Activated CD4-positive, alpha-beta T cell treated with anti-CD3 and anti-CD28 coated beads, Interleukin-2, amount 10 ng/mL, durations not matched to agents 24 days and 14 days (primary cell): ENCODE results near the gene ADSS1. TPM values are rescaled to one million over a fixed set of nuclear protein-coding genes. Genes with fewer than 3 reads are reported as not detected.

ENCODE experiments used
- DNase-seq: peaks from one replicate; pipeline ENCODE4 v3.0.0; 2022
- H3K27ac Mint-ChIP-seq: one replicate; pipeline ENCODE4 v1.8.0; 2022; ENCODE audit warnings: mild to moderate bottlenecking, mixed read lengths
- H3K27me3 Mint-ChIP-seq: one replicate; pipeline ENCODE4 v1.8.0; 2022; ENCODE audit warnings: mixed read lengths
- H3K36me3 Mint-ChIP-seq: one replicate; pipeline ENCODE4 v1.8.0; 2022; ENCODE audit warnings: low read depth, mild to moderate bottlenecking, mixed read lengths
- H3K4me1 Mint-ChIP-seq: one replicate; pipeline ENCODE4 v1.8.0; 2021; ENCODE audit warnings: mixed read lengths
- H3K4me3 Mint-ChIP-seq: one replicate; pipeline ENCODE4 v1.8.0; 2022; ENCODE audit warnings: mild to moderate bottlenecking, moderate library complexity, mixed read lengths
- H3K9me3 Mint-ChIP-seq: one replicate; pipeline ENCODE4 v1.8.0; 2021; ENCODE audit warnings: mixed read lengths
- intact Hi-C: fragments of 100-400 bp; cut with micrococcal nuclease; formaldehyde crosslinking; loops from one replicate; pipeline ENCODE4 v1.15.1; 2023
- total RNA-seq: library from RNA; stranded (reverse); gene quantifications from 2 replicates; pipeline ENCODE4 v1.2.3, GENCODE V29; 2022

The ADSS1 gene
- total RNA-seq, 1 donor from 2014 or later: 0.96 TPM

DNA sequence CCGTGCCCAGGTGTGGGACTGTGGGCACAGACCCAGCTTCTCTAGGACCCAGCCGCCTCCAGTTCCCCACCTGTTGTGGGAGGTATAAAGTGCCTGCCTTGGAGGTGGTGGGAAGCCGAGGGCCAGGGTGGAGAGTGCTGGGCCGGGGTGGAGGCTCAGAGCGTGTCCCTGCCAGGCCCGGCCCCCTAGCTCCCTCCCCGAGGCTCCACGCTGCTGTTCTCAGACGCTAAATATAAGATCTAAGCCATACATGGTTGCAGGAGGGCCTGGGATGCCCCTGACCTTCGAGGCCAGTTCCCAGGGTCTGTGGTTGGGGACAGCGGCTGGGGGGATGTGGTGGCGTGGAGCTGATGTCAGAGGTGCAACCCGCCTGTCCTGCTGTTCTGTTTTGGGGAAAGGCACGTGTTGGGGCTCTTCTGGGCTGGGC is 23.8 kb upstream of the ADSS1 start:
- Mint-ChIP-seq H3K4me3 (no peak overlapping the region), H3K4me1 (peaks cover 15% of the 10 kb centered on the region), H3K36me3 (peaks cover 14% of the 10 kb centered on the region), H3K27ac (no peak overlapping the region), H3K27me3 (no peaks in the 10 kb centered on the region), H3K9me3 (no peaks in the 10 kb centered on the region)
- intact Hi-C loops: no loop called here
- no peak for DNase-seq

- peaks cover 14% of the 10 kb centered on the region for H3K36me3 Mint-ChIP-seq
- H3K4me3 Mint-ChIP-seq: no peak overlapping the region
- H3K9me3 Mint-ChIP-seq: no peaks in the 10 kb centered on the region
- DNase-seq: no peak
- no peaks in the 10 kb centered on the region for H3K27me3 Mint-ChIP-seq
- H3K27ac Mint-ChIP-seq: no peak overlapping the region
- peaks cover 11% of the 10 kb centered on the region for H3K4me1 Mint-ChIP-seq
- intact Hi-C loops: no loop called here
Observed at GRCh38 chr14:104700747-104701217, 23.2 kb upstream of the ADSS1 start.

- H3K36me3 Mint-ChIP-seq: peaks cover 12% of the 10 kb centered on the region
- H3K4me3 Mint-ChIP-seq: no peak overlapping the region
- no peaks in the 10 kb centered on the region for H3K27me3 Mint-ChIP-seq
- DNase-seq: no peak
- intact Hi-C loops: no loop called here
- peaks cover 4% of the 10 kb centered on the region for H3K4me1 Mint-ChIP-seq
- no peaks in the 10 kb centered on the region for H3K9me3 Mint-ChIP-seq
- H3K27ac Mint-ChIP-seq: no peak overlapping the region
Observed at GRCh38 chr14:104701383-104702076, 22.5 kb upstream of the ADSS1 start.

GRCh38 chr14:104702106-104702505 is 21.9 kb upstream of the ADSS1 start:
- Mint-ChIP-seq H3K4me1 (peaks cover 4% of the 10 kb centered on the region), H3K9me3 (no peaks in the 10 kb centered on the region), H3K27ac (no peak overlapping the region), H3K27me3 (no peaks in the 10 kb centered on the region), H3K4me3 (no peak overlapping the region), H3K36me3 (peaks cover 12% of the 10 kb centered on the region)
- intact Hi-C loops: no loop called here
- DNase-seq: no peak

- H3K4me3 Mint-ChIP-seq: no peak overlapping the region
- H3K9me3 Mint-ChIP-seq: no peaks in the 10 kb centered on the region
- H3K27me3 Mint-ChIP-seq: no peaks in the 10 kb centered on the region
- DNase-seq: no peak
- intact Hi-C loops: no loop called here
- no peak overlapping the region for H3K27ac Mint-ChIP-seq
- H3K4me1 Mint-ChIP-seq: peaks cover 2% of the 10 kb centered on the region
- H3K36me3 Mint-ChIP-seq: peaks cover 12% of the 10 kb centered on the region
Observed at GRCh38 chr14:104702673-104703072, 21.4 kb upstream of the ADSS1 start.

DNA sequence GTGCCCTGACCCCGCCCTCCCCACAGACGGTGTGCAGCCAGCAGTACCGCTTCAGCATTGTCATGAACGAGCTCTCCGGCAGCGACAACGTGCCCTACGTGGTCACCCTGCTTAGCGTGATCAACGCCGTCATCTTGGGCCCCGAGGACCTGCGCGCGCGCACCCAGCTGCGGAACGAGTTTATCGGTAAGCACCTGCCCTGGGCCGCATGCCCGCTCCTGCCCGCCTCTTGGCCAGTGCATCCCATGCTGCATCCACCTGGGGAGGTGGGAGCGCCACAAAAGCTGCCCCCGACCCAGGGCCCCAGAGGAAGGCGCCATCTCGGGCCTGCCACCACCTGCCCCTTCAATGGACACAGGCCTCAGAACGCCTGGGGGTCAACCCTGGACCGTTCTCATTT is 20.8 kb upstream of the ADSS1 start:
- Mint-ChIP-seq H3K9me3 (no peaks in the 10 kb centered on the region), H3K4me1 (no peaks in the 10 kb centered on the region), H3K27ac (no peak overlapping the region), H3K27me3 (no peaks in the 10 kb centered on the region), H3K36me3 (peaks cover 12% of the 10 kb centered on the region), H3K4me3 (no peak overlapping the region)
- intact Hi-C loops: no loop called here
- DNase-seq: no peak

- H3K9me3 Mint-ChIP-seq: no peaks in the 10 kb centered on the region
- DNase-seq: no peak
- no peak overlapping the region for H3K4me3 Mint-ChIP-seq
- H3K27me3 Mint-ChIP-seq: no peaks in the 10 kb centered on the region
- H3K27ac Mint-ChIP-seq: no peak overlapping the region
- peaks cover 15% of the 10 kb centered on the region for H3K36me3 Mint-ChIP-seq
- H3K4me1 Mint-ChIP-seq: peaks cover 2% of the 10 kb centered on the region
- intact Hi-C loops: no loop called here
Observed at GRCh38 chr14:104704252-104704651, 19.8 kb upstream of the ADSS1 start.

DNA sequence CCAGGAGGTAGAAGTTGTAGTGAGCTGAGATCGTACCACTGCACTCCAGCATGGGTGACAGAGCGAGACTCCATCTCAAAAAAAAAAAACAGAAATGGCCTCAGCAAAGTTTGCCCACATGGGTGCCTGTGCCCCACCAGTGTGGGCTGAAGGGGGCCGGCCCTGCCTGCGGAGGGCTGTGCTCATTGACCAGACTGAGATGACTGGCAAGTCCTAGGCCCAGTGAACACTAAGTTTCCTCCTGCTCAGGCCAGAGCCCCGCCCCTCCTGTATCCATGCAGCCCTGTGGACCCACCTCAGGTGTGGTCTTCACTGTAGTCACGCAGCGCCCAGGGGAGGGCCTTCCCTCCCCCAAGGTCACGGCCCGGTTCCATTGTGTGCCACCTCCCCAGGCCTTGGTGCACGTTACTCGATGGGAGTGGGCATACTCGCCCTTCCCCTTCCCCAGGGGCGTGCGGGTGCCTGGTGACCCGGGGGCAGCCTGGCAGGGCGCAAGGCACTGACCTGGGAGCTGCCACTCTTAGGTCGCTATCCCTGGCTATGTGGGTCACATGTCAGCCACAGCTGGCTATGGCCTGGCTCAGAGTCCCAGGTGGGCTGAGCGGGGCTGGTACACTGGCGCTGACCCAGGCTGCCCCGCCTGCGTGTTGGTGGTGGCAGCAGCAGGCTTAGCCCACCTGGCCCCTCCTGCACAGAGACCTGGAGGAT is 18.5 kb upstream of the ADSS1 start:
- no peak for DNase-seq
- Mint-ChIP-seq H3K4me3 (no peak overlapping the region), H3K4me1 (peaks cover 2% of the 10 kb centered on the region), H3K27me3 (no peaks in the 10 kb centered on the region), H3K27ac (no peak overlapping the region), H3K36me3 (peaks cover 18% of the 10 kb centered on the region), H3K9me3 (no peaks in the 10 kb centered on the region)
- intact Hi-C loops: no loop called here

DNA sequence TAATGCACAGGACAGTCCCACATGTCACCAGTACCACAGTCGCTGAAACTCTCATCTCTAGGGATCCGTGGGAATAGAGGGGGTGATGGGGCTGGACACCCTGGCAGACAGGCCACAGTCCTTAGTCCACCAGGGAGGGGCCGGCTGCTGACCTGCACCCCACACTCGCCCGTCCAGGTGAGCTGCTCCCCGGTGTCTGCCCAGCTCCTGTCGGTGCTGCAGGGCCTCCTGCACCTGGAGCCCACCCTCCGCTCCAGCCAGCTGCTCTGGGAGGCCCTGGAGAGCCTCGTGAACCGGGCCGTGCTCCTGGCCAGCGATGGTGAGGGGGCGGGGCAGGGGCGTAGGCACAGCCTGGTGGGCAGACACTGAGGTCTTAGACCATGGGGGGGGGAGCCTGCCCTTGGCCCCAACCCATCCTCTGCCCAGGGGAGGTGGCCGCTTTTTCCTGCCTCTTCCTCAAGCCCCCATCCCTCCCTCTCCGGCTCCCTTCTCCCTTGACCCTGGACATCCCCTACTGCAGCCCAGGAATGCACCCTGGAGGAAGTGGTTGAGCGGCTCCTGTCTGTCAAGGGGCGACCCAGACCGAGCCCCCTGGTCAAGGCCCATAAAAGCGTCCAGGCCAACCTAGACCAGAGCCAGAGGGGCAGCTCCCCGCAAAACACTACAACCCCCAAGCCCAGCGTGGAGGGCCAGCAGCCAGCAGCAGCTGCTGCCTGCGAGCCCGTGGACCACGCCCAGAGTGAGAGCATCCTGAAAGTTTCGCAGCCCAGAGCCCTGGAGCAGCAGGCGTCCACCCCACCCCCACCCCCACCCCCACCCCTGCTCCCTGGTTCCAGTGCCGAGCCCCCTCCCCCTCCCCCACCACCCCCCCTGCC is 17.1 kb upstream of the ADSS1 start:
- peaks cover 17% of the 10 kb centered on the region for H3K36me3 Mint-ChIP-seq
- peaks cover 2% of the 10 kb centered on the region for H3K4me1 Mint-ChIP-seq
- no peak for DNase-seq
- no peaks in the 10 kb centered on the region for H3K9me3 Mint-ChIP-seq
- no peak overlapping the region for H3K27ac Mint-ChIP-seq
- intact Hi-C loops: no loop called here
- no peaks in the 10 kb centered on the region for H3K27me3 Mint-ChIP-seq
- H3K4me3 Mint-ChIP-seq: no peak overlapping the region

GRCh38 chr14:104707608-104708595 is 16.1 kb upstream of the ADSS1 start:
- no peak for DNase-seq
- intact Hi-C loops: loop anchor here (1.0 kb wide), 2 partner anchors 43 to 58 kb away; no protein-coding TSS in a partner anchor
- Mint-ChIP-seq H3K36me3 (peaks cover 15% of the 10 kb centered on the region), H3K4me3 (no peak overlapping the region), H3K27me3 (no peaks in the 10 kb centered on the region), H3K9me3 (no peaks in the 10 kb centered on the region), H3K27ac (no peak overlapping the region), H3K4me1 (peaks cover 2% of the 10 kb centered on the region)

DNA sequence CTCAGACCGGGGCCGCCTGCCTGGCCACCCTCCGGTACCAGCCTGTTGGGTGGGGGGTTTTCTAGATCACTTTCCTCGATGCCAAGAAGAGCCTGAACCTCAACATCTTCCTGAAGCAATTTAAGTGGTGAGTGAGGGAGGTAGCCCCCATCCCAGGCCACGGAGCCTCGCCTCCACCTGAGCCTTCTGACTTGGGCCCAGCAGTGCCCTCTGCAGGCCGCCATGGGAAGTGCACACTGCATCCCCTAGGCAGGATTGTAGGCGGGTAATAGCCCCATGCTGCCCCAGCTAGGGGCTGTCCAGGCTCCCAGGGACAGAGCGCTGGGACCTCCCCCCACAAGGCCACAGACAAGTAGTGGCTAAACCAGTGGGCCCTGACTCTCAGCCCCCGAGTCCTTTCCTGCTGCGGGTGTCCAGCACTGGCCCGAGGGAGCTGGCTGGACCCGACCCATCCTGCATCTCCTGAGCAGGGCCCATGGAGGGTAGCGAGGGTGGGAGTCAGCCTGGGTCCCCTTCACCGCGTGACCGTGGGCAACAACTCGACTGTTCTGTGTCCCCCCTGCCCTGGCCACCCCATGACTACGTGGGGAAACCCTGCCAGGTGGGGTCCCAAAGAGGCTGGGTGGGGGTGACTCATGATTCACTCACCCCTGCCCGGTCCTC is 15.3 kb upstream of the ADSS1 start:
- Mint-ChIP-seq H3K4me3 (no peak overlapping the region), H3K36me3 (peaks cover 19% of the 10 kb centered on the region), H3K9me3 (no peaks in the 10 kb centered on the region), H3K27ac (peak overlapping the region; percentile 48), H3K27me3 (no peaks in the 10 kb centered on the region), H3K4me1 (peaks cover 2% of the 10 kb centered on the region)
- DNase-seq: peak; percentile 93
- intact Hi-C loops: loop anchor here (1.0 kb wide), 2 partner anchors 43 to 58 kb away; no protein-coding TSS in a partner anchor

DNA sequence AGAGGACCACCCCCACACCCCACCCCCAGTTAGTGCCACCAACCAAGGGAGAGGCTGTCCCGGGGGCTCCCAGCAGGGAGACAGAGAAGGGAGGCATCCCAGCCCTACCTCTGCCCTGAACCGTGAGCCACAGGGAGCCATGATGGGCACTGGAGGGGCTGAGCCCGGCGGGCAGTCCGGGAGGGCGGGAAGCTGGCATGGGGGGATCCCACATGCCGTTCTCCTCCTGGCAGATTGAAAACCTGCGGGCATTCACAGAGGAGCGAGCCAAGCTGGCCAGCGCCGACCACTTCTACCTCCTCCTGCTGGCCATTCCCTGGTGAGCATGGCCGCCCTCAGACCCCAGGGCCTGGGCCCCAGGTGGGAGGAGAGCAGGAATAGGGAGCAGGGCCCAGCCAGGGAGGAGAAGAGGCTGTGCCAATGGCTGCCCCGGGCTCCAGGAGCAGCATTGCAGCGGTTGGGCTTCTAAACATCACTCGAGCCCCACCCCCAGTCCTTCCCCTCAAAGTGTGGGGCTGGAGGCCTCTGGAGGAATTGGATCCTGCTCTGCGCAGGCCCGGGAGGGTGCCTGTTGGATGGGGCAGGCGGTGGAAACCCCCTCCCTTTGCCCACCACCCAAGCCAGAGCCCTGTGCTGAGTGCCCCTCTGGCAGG is 14.5 kb upstream of the ADSS1 start:
- H3K4me3 Mint-ChIP-seq: no peak overlapping the region
- intact Hi-C loops: no loop called here
- DNase-seq: no peak
- peaks cover 16% of the 10 kb centered on the region for H3K36me3 Mint-ChIP-seq
- peaks cover 2% of the 10 kb centered on the region for H3K4me1 Mint-ChIP-seq
- H3K27me3 Mint-ChIP-seq: no peaks in the 10 kb centered on the region
- H3K27ac Mint-ChIP-seq: no peak overlapping the region
- no peaks in the 10 kb centered on the region for H3K9me3 Mint-ChIP-seq
